Measurements from ENCODE around the gene SLC2A9.

The SLC2A9 gene

DNA sequence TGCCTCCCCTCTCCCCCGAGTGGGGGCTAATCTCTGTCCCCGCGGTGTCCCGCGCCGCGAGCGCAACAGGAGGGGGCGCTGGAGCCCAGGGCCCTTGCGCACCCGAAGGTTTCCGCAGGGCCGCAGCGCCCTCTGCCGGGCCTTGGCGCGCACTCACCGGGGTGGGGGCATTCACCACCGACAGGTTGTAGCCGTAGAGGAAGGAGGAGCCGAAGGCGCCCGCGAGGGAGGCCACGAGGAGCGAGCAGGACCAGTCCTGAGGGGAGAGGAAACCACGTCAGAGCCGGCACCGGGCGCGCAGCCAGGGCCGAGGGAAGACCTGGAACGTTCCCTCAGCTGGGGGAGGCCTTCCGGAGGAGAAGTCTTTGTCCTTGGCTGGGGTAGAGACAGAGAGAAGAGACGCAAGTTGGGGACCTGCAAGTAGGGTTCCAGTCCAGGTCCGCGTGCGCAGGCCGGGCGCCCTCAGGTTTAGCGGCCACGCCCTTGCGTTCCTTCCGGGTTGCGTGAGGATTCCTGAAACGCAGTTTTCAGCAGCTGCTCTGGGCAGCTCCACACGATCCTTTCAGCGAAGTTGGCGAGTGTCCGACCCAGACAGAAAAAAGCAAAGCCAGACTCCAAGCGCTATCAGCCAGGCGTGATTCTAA is 2.4 kb downstream of the SLC2A9 start:
- peak; percentile 95 for DNase-seq

- no peak for DNase-seq
Measured at GRCh38 chr4:10017037-10017893, 4.0 kb downstream of the SLC2A9 start.

DNA sequence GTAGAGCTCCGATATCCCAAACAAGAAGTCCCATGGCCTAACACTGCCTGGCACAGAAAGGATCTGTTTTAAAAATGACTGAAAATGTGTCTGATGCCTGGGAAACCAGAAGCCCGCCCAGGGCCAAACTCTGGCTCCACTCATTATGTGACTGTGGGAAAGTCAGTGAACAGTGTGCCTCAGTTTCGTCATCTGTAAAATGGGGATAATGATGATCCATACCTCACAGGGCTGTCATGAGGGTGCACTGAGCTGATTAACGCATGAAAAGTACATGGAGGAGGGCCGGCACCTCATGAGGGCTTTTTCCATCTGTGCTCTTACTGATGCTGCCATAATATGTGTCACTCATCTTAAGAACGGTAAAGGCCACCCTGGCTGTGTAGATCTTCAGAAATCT is 5.1 kb downstream of the SLC2A9 start:
- DNase-seq, result no peak

- DNase-seq, result peak; percentile 82
Measured at GRCh38 chr4:10015140-10015753, 6.0 kb downstream of the SLC2A9 start.

DNA sequence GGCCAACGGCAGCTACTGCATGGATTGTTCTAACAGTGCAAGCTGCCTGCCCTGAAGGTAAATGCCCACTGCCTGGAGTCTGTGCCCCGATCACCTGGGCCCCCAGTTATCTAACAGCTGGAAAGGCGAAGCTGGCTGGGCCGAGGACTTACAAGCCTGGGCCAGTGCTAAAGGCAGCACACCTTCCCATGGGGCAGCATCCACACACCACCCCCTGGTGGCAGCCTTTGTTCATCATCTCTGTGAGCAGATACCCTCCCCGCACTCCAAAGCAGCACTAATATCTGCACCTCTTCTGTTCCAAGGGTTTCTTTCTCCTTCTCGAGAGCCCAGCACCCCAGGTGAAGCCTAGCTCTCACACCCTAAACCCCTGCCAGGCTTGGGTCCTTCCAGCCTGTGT is 7.6 kb downstream of the SLC2A9 start:
- peak; percentile 86 for DNase-seq

DNA sequence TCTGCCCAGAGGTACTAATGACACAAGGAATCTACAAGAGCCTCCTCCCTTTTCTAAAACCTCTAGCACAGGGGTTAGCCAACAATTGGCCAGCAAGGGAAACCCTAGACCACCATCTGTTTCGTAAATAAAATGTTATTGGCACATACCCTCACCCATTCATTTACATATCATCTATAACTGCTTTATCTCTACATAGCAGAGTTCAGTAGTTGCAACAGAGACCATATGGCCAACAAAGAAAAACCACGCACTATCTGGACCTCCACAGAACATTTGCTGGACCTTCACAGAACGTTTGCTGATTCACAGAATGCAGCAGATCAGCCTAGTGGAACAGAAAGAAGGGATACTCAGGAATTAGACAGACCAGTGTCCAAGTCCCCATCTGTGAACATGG is 9.4 kb downstream of the SLC2A9 start:
- peak; percentile 89 for DNase-seq

DNA sequence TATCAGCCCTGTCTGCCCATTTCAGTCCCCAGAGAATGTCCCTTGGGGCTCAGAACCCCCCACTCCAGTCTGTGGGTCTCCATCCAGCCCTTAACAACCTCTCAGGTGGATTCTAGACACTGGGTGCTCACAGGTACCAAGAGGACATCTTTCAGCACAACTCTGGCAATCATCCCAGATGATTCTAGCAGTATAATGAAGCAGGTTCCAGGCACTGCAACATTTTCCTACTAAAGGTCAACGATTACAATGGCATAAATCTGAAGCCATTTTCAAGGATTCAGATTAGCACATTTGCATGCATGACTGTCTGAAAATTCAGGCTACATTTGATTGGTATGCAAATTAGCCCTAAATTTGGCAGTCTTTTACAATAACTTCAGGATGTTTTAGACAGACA is 10.0 kb downstream of the SLC2A9 start:
- DNase-seq, result no peak

DNA sequence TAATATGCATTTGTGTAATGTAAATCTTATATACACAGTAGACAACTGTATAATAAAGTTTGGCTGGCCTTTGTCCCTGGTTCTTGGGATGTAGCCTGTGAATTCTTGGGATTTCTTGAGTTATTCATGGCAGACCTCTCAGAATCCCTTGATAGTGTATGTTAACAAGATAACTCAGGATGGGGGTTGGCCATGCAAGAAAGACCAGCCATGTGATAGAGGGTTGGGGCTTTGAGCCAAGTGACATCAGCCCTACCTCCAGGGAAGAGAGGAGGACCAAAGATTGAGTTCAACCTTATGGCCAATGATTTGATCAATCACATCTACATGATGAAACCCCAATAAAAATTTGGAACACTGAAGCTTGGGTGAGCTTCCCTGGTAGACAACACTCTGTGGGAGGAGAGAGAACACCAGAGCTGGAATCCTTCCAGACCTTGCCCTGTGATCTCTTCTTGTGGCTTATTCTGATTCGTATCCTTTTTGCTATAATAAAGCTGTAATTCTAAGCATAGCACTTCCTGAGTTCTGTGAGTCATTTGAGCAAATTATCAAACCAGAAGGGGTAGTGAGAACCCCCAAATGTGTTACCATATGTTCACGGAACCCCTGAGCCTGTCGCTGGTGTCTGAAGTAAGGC is 11.3 kb downstream of the SLC2A9 start:
- DNase-seq, result peak; percentile 66

- DNase-seq, result no peak
Measured at GRCh38 chr4:10008609-10009005, 12.7 kb downstream of the SLC2A9 start.

GRCh38 chr4:10007793-10008608 is 13.3 kb downstream of the SLC2A9 start:
- DNase-seq, result no peak

GRCh38 chr4:10007436-10007740 is 13.9 kb downstream of the SLC2A9 start:
- no peak for DNase-seq

- no peak for DNase-seq
Measured at GRCh38 chr4:10006601-10007435, 14.5 kb downstream of the SLC2A9 start.

GRCh38 chr4:10006231-10006600 is 15.1 kb downstream of the SLC2A9 start:
- DNase-seq, result peak; percentile 71

DNA sequence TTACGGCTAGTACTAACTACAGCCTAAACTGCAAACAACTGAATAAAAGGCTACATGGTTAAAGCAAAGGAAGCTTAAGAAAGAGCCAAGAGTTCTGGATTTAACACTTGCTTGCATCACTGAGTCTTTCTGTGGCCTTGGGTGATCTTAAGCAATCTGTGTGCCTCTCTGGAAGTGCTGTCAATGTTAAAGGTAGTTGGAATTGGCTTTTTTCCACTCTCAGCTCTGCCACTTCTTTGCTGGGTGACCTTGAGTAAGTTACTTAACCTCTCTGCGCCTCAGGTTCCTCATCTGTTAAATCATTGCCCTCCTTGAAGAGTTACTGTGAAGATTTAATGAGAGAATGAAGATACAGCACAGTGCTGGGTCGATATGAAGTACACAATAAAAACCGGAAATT is 15.7 kb downstream of the SLC2A9 start:
- DNase-seq, result no peak

- DNase-seq, result peak; percentile 49
Measured at GRCh38 chr4:10003666-10004065, 17.6 kb downstream of the SLC2A9 start.

- no peak for DNase-seq
Measured at GRCh38 chr4:10002278-10002677, 19.0 kb downstream of the SLC2A9 start.

- no peak for DNase-seq
Measured at GRCh38 chr4:10001757-10002156, 19.5 kb downstream of the SLC2A9 start.

GRCh38 chr4:9999956-10000561 is 21.2 kb downstream of the SLC2A9 start:
- DNase-seq, result no peak

DNA sequence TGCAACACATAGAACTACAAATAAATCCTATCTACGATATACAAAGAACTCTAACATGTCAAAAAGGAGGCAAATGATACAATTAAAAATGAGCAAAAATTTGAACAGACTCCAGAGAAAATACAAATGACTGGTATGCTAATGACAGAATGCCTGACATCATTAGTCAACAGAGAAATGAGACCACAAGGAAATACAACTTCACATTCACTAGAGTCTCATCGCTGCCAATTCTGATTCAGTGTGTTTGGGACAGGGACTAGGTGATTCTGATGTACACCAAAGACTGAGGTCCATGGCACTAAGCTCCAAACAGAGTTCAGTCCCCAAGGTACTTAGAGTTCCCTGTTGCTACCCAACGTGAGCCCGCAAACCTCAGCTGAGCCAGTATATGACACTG is 23.4 kb downstream of the SLC2A9 start:
- DNase-seq, result no peak

GRCh38 chr4:9996319-9997110 is 24.8 kb downstream of the SLC2A9 start:
- DNase-seq, result no peak

All from hematopoietic multipotent progenitor cell treated with erythropoietin and hydrocortisone succinate and interleukin-3 and kit ligand, for 6 days (in vitro differentiated cells).